Measurements from ENCODE around the gene SLC38A4.

The SLC38A4 gene

DNA sequence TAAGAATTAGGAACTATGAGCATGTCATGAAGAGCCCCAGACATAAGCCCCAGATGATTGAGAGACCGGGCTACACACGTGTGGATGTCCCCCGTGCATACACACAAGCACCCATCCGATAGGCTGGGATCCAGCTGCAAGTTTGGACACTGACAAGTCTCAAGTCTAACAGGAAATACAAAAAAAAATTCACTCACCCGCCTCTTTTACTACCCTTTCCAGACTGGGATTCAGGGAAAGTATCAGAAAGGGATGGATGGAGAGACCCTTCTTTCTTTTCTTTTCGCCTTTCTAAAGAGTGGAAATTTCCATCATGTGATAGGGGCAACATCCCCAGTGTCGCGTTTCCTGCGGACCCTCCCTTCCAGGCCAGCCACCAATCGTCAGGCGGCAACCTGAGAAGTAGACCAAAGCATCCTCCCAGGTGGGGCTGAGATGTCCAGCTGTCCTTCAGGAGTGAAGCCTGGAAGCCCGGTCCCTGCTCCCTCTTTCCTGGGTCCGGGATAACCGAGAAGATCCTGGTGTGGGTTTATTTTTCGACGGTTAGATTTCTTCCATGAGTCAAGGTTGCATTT is 6.4 kb upstream of the SLC38A4 start:
- TF ChIP-seq SIN3A (IDR thresholded peaks at IDR 0.05; ENCODE audit: borderline replicate concordance, insufficient read depth, low read length) (no peak), FOXP2 (optimal IDR thresholded peaks at IDR 0.05; ENCODE audit: borderline replicate concordance, extremely low read depth, extremely low read length, insufficient read depth) (no peak), POLR2AphosphoS5 (IDR thresholded peaks at IDR 0.05; ENCODE audit: low read depth, low read length) (no peak), TAF1 (IDR thresholded peaks at IDR 0.05; ENCODE audit: borderline replicate concordance, insufficient read depth, low read length) (no peak)
- TF ChIP-seq, protein P1, sequence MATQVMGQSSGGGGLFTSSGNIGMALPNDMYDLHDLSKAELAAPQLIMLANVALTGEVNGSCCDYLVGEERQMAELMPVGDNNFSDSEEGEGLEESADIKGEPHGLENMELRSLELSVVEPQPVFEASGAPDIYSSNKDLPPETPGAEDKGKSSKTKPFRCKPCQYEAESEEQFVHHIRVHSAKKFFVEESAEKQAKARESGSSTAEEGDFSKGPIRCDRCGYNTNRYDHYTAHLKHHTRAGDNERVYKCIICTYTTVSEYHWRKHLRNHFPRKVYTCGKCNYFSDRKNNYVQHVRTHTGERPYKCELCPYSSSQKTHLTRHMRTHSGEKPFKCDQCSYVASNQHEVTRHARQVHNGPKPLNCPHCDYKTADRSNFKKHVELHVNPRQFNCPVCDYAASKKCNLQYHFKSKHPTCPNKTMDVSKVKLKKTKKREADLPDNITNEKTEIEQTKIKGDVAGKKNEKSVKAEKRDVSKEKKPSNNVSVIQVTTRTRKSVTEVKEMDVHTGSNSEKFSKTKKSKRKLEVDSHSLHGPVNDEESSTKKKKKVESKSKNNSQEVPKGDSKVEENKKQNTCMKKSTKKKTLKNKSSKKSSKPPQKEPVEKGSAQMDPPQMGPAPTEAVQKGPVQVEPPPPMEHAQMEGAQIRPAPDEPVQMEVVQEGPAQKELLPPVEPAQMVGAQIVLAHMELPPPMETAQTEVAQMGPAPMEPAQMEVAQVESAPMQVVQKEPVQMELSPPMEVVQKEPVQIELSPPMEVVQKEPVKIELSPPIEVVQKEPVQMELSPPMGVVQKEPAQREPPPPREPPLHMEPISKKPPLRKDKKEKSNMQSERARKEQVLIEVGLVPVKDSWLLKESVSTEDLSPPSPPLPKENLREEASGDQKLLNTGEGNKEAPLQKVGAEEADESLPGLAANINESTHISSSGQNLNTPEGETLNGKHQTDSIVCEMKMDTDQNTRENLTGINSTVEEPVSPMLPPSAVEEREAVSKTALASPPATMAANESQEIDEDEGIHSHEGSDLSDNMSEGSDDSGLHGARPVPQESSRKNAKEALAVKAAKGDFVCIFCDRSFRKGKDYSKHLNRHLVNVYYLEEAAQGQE (IDR thresholded peaks at IDR 0.05; ENCODE audit: insufficient read depth in 1 of 2, low read depth in 2 of 2, low read length in 2 of 2), result no peak

DNA sequence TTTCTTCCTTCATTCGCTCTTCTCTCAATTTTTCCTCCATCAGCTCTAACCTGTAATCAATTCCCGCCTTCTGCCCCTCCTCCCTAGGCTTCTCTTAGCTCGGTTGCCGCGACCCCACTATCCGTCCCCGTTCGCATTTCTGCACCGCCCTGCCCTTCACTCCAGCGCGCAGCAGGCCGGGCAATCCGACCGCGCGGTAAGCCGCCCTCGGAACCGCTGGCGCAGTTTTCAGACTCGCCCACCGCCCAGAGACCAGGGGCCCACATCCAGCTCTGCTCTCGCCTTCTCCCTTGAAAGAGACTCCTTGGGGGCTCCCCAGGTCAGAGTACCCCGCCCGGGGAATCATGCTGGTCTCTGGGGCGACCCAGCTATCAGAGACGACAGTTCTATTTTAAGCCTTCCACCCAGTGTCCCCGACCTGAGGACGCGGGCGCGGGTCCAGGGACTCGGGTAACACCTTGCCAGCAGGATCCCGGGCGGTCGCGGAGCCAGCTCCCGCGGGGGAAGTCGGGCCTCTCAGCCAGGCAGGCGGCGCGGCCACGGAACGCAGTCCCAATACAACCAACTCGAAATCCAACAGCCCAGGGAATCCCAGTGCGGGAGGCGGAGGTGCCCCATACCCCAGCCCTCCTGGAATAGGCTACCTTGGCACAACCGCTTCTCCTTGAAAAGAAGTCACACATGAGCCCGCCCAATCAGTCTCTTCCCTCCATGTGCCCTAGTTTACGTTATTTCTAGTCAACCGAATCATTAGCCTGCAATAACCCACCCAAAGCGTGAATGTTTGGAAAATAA is 5.7 kb upstream of the SLC38A4 start:
- TF ChIP-seq POLR2AphosphoS5 (IDR thresholded peaks at IDR 0.05; ENCODE audit: low read depth, low read length), result no peak
- TF ChIP-seq FOXP2 (optimal IDR thresholded peaks at IDR 0.05; ENCODE audit: borderline replicate concordance, extremely low read depth, extremely low read length, insufficient read depth), result no peak
- TF ChIP-seq TAF1 (IDR thresholded peaks at IDR 0.05; ENCODE audit: borderline replicate concordance, insufficient read depth, low read length), result no peak
- TF ChIP-seq SIN3A (IDR thresholded peaks at IDR 0.05; ENCODE audit: borderline replicate concordance, insufficient read depth, low read length), result no peak
- TF ChIP-seq, protein P1 (IDR thresholded peaks at IDR 0.05; ENCODE audit: insufficient read depth in 1 of 2, low read depth in 2 of 2, low read length in 2 of 2), result no peak

DNA sequence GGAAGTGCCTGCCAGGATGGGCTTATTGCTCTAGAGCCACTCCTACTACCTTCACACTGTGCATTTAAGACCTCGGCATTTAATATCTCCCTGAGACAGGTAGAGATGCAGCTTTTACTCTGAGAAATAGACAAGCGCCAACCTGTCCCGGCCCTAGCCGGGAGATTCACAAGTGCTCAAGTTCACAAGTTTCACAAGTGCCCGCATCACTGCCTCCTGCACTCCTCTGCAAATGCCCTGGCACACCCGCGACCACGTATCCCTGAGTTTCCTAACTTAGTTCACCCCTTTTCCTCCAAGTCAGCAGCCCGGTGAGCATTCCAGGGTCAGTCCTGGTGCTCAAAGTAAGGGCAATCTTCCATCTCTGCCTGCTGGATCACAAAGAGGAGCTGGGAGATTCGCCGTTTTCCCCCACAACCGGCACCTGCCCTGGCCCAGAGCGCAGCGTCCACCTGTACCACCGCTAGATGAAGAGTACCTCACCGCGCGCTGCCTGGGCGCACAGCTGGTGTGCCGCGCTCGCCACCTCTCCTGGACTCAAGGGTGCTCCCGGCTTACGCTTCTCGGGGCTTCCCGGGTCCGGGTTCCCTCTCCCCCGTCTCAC is 5.0 kb upstream of the SLC38A4 start:
- no peak for TF ChIP-seq SIN3A (IDR thresholded peaks at IDR 0.05; ENCODE audit: borderline replicate concordance, insufficient read depth, low read length)
- no peak for TF ChIP-seq POLR2AphosphoS5 (IDR thresholded peaks at IDR 0.05; ENCODE audit: low read depth, low read length)
- TF ChIP-seq, protein P1 (IDR thresholded peaks at IDR 0.05; ENCODE audit: insufficient read depth in 1 of 2, low read depth in 2 of 2, low read length in 2 of 2), result no peak
- no peak for TF ChIP-seq FOXP2 (optimal IDR thresholded peaks at IDR 0.05; ENCODE audit: borderline replicate concordance, extremely low read depth, extremely low read length, insufficient read depth)
- TF ChIP-seq TAF1 (IDR thresholded peaks at IDR 0.05; ENCODE audit: borderline replicate concordance, insufficient read depth, low read length), result no peak

DNA sequence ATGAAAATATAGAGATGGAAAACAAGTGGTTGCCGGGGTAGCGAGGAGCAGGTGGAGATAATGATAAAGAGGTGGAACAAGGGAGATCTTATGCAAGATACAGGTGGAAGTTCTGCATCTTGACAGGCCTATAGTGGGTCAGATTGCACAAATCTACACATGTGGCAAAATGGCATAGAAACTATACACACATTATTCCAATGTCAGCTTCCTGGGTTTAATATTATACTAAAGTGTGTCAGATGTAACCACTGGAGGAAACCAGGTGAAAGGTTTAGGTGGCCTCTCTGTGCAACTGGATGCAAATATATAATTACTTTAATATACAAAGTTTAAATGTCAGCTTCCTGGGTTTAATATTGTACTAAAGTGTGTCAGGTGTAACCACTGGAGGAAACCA is 1.1 kb downstream of the SLC38A4 start:
- no peak for TF ChIP-seq POLR2AphosphoS5 (IDR thresholded peaks at IDR 0.05; ENCODE audit: low read depth, low read length)
- TF ChIP-seq, protein P1 (IDR thresholded peaks at IDR 0.05; ENCODE audit: insufficient read depth in 1 of 2, low read depth in 2 of 2, low read length in 2 of 2), result no peak

All from PFSK-1 (cell line).